UCSD-AML1 (cell line): ENCODE measurements around the gene CCN6.

Source experiments
- DNase-seq: peaks from one replicate; lab custom pipeline; 2025; ENCODE audit not compliant: unreplicated experiment; lab: John Stamatoyannopoulos, UW

Gene CCN6

DNA sequence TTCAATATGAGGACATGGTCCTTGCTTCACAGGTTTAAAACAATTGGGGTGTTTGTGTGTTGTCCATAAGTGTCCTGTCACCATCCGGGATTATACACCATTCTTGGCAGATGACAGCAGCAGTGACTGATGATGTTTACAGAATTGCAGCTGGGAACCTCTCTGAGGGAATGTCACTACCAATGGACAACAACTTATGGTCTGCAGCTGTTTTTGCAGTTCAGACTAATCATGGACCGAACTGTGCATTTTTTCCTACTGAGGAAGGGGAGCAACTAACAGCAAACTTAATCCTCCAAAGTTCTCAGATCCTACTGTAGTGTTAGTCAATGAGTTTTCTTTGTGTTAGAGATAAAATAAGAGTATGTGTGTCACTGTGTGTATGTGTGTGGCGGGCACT lies 59.5 kb downstream of the CCN6 start:
- DNase-seq = no peak

- DNase-seq = no peak
Measured at GRCh38 chr6:112113918-112114317, 60.0 kb downstream of the CCN6 start.

DNA sequence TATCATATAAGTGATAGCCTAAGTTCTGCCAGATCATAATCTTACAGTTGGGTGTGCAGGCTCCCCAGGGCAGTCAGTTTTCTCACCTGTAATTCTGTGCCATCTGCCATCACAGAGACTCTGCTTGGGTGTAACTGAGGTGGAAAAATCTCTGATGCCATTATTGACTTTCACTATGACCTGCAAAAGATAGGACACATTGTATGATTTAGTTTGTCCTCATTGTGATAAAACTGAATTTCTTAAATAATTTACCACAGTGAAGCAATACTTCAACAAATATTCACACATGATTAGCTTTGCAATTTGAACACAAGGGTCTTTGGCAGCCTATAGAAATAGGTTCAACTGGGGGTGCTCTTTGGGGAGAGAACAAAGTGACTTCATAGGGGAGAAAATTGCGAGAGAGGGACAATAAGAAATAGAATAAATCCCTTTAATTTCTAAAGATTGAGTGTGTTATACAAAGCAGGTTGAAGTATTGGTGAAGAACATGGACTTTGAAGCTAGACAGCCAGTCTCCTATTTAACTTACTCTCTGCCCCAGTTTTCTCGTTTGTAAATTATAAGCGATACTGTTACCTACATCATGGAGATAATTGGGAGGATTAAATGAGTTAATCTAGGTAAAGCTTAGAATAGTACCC lies 60.8 kb downstream of the CCN6 start:
- DNase-seq = no peak

DNA sequence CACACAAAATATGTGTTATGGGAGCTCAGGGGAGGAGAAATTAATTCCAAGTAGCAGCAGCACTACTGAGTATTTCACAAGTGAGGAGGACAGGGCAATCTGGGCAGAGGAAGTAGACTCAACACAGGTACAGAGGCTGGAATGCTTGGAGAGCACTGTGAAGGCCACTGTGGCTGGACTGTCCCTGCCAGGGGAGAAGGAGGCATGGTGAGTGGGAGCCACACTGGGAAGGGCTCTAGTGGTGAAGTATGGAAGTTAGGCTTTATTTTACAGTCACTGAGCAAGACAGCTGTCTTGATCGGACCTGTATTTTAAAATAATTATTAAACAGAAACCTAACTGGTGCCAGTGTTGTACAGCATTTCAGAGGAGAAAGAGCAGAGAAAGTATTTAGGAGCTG lies 62.3 kb downstream of the CCN6 start:
- no peak for DNase-seq

DNA sequence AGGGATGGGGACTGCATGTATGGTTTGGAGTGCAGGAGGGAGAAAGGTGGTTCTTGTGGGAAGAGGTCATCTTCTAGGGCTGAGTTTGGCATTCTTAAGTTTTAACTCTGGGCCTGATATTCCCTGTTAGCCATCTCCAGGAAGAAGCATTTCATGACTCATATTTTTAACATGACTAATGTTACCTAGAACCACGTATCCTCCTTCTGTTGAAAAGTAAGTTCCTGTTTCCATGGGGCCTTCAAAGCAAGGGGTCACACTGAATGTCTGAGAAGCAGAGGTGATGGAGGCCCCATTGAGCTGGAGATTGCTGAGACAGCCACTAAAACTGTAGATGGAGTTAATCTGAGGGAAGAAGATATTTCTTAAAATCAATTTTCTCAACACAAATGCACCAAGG lies 63.6 kb downstream of the CCN6 start:
- no peak for DNase-seq

GRCh38 chr6:112118034-112118433 lies 64.1 kb downstream of the CCN6 start:
- DNase-seq = no peak
